H9 (cell line): ENCODE results near the gene LENG9. TPM values are rescaled to one million over a fixed set of nuclear protein-coding genes. Genes with fewer than 3 reads are reported as not detected.

Source experiments
- DNase-seq: peaks from one replicate; pipeline ENCODE4 v3.0.0-alpha.2; 2017
- H2AFZ ChIP-seq: one replicate; pipeline ENCODE4 v1.6.1; 2013; ENCODE audit warnings: mild to moderate bottlenecking, low read length, control low read depth, moderate library complexity
- H2AK5ac ChIP-seq: 2 replicates; pipeline ENCODE4 v1.6.1; 2013; ENCODE audit warnings: low read length, control low read depth, mixed read lengths; ENCODE audit not compliant: insufficient read length
- H2BK120ac ChIP-seq: one replicate; pipeline ENCODE4 v1.6.1; 2013; ENCODE audit warnings: low read depth, mild to moderate bottlenecking, low read length, control low read depth, inconsistent platforms; ENCODE audit not compliant: poor library complexity, severe bottlenecking
- H2BK12ac ChIP-seq: 2 replicates; pipeline ENCODE4 v1.6.1; 2013; ENCODE audit warnings: low read length, control low read depth, mixed read lengths, low read depth; ENCODE audit not compliant: insufficient read length
- H2BK15ac ChIP-seq: 2 replicates; pipeline ENCODE4 v1.6.1; 2013; ENCODE audit warnings: low read depth, low read length, control low read depth
- H2BK20ac ChIP-seq: one replicate; pipeline ENCODE4 v1.6.1; 2013; ENCODE audit warnings: low read depth, mild to moderate bottlenecking, low read length, control low read depth, inconsistent platforms; ENCODE audit not compliant: poor library complexity, severe bottlenecking
- H2BK5ac ChIP-seq: 2 replicates; pipeline ENCODE4 v1.6.1; 2013; ENCODE audit warnings: low read length, control low read depth, mixed read lengths; ENCODE audit not compliant: insufficient read length
- H3K14ac ChIP-seq: 2 replicates; pipeline ENCODE4 v1.6.1; 2013; ENCODE audit warnings: low read length, control low read depth; ENCODE audit not compliant: insufficient read depth
- H3K18ac ChIP-seq: 2 replicates; pipeline ENCODE4 v1.6.1; 2013; ENCODE audit warnings: low read depth, mild to moderate bottlenecking, mixed read lengths, low read length, control low read depth; ENCODE audit not compliant: insufficient read length
- H3K23ac ChIP-seq: 2 replicates; pipeline ENCODE4 v1.6.1; 2013; ENCODE audit warnings: low read length, control low read depth, mixed read lengths, low read depth; ENCODE audit not compliant: insufficient read length
- H3K23me2 ChIP-seq: 2 replicates; pipeline ENCODE4 v1.6.1; 2013; ENCODE audit warnings: low read depth, mild to moderate bottlenecking, mixed read lengths, low read length, control low read depth; ENCODE audit not compliant: insufficient read length, poor library complexity, severe bottlenecking
- H3K27ac ChIP-seq: 2 replicates; pipeline ENCODE4 v1.5.1; 2013; ENCODE audit warnings: low read length, control low read depth, mixed read lengths, low read depth; ENCODE audit not compliant: insufficient read length
- H3K27me3 ChIP-seq: 2 replicates; pipeline ENCODE4 v1.6.1; 2013; ENCODE audit warnings: low read length, control low read depth, inconsistent platforms; ENCODE audit not compliant: insufficient read depth
- H3K4ac ChIP-seq: 2 replicates; pipeline ENCODE4 v1.6.1; 2013; ENCODE audit warnings: low read depth, mild to moderate bottlenecking, control low read depth, inconsistent platforms, low read length, moderate library complexity
- H3K4me1 ChIP-seq: 2 replicates; pipeline ENCODE4 v1.6.1; 2013; ENCODE audit warnings: low read length, control low read depth, inconsistent platforms; ENCODE audit not compliant: insufficient read depth
- H3K4me2 ChIP-seq: 2 replicates; pipeline ENCODE4 v1.6.1; 2013; ENCODE audit warnings: low read length, control low read depth, mixed read lengths; ENCODE audit not compliant: insufficient read length, insufficient read depth
- H3K56ac ChIP-seq: 2 replicates; pipeline ENCODE4 v1.6.1; 2013; ENCODE audit warnings: low read depth, mild to moderate bottlenecking, mixed read lengths, low read length, control low read depth; ENCODE audit not compliant: insufficient read length
- H3K79me1 ChIP-seq: 2 replicates; pipeline ENCODE4 v1.6.1; 2013; ENCODE audit warnings: low read depth, mild to moderate bottlenecking, moderate library complexity, low read length, control low read depth, inconsistent platforms; ENCODE audit not compliant: insufficient read depth, poor library complexity, severe bottlenecking
- H3K79me2 ChIP-seq: 2 replicates; pipeline ENCODE4 v1.6.1; 2013; ENCODE audit warnings: low read length, control low read depth, inconsistent platforms; ENCODE audit not compliant: insufficient read depth
- H3K9ac ChIP-seq: 2 replicates; pipeline ENCODE4 v1.6.1; 2013; ENCODE audit warnings: low read length, control low read depth, mixed read lengths; ENCODE audit not compliant: insufficient read length; ENCODE audit errors: extremely low read depth
- H3K9me3 ChIP-seq: one replicate; pipeline ENCODE4 v1.6.1; 2013; ENCODE audit warnings: low read depth, low read length, inconsistent platforms; ENCODE audit not compliant: control insufficient read depth
- H3T11ph ChIP-seq: one replicate; pipeline ENCODE4 v1.6.1; 2013; ENCODE audit warnings: mild to moderate bottlenecking, low read length, control low read depth, inconsistent platforms
- H4K20me1 ChIP-seq: one replicate; pipeline ENCODE4 v1.6.1; 2013; ENCODE audit not compliant: control insufficient read depth, insufficient read length, insufficient read depth
- H4K5ac ChIP-seq: 2 replicates; pipeline ENCODE4 v1.6.1; 2013; ENCODE audit warnings: low read depth, mild to moderate bottlenecking, mixed read lengths, low read length, control low read depth; ENCODE audit not compliant: insufficient read length
- H4K8ac ChIP-seq: replicated peaks from 2 replicates; pipeline ENCODE4 v1.6.1; 2013; ENCODE audit warnings: low read length, control low read depth, mixed read lengths, low read depth; ENCODE audit not compliant: insufficient read length
- H4K91ac ChIP-seq: 2 replicates; pipeline ENCODE4 v1.6.1; 2013; ENCODE audit warnings: low read depth, mild to moderate bottlenecking, moderate library complexity, mixed read lengths, low read length, control low read depth; ENCODE audit not compliant: insufficient read length
- H3K27ac Mint-ChIP-seq, 3 experiments: 2 replicates in 2 of 3; 3 replicates in 1 of 3; pipeline ENCODE4 v1.8.0; 2020 to 2021; ENCODE audit warnings: mixed read lengths in 3 of 3, mild to moderate bottlenecking in 1 of 3, moderate library complexity in 1 of 3
- H3K27me3 Mint-ChIP-seq: 2 replicates; pipeline ENCODE4 v1.8.0; 2021; ENCODE audit warnings: low read depth, mild to moderate bottlenecking, moderate library complexity, mixed read lengths
- H3K36me3 Mint-ChIP-seq, 3 experiments: 2 replicates in 2 of 3; 3 replicates in 1 of 3; pipeline ENCODE4 v1.8.0; 2020 to 2021; ENCODE audit warnings: low read depth in 3 of 3, mixed read lengths in 3 of 3; ENCODE audit not compliant: insufficient read depth in 1 of 3
- H3K4me1 Mint-ChIP-seq, 2 experiments: 2 replicates each; pipeline ENCODE4 v1.8.0; 2020; ENCODE audit warnings: mixed read lengths in 2 of 2
- H3K4me3 Mint-ChIP-seq, 2 experiments: 2 replicates in 1 of 2; 3 replicates in 1 of 2; pipeline ENCODE4 v1.8.0; 2020 to 2021; ENCODE audit warnings: mild to moderate bottlenecking in 2 of 2, mixed read lengths in 2 of 2, moderate library complexity in 1 of 2
- H3K9me3 Mint-ChIP-seq, 2 experiments: 2 replicates in 1 of 2; 3 replicates in 1 of 2; pipeline ENCODE4 v1.8.0; 2020; ENCODE audit warnings: mild to moderate bottlenecking in 2 of 2, mixed read lengths in 2 of 2, moderate library complexity in 1 of 2
- WGBS: extraction: QIAGEN DNeasy Blood & Tissue Kit; methylation state at CpG from one replicate; pipeline ENCODE4 v1.1.7; 2013; ENCODE audit warnings: missing lambda C conversion rate, low lambda C conversion rate, mixed read lengths; ENCODE audit not compliant: insufficient read length; ENCODE audit errors: extremely low coverage; 5-methylcytosine and 5-hydroxymethylcytosine counted together
- total RNA-seq: library from RNA; stranded (reverse); gene quantifications from 2 replicates; pipeline ENCODE4 v1.2.1, GENCODE V29; 2021
- TF ChIP-seq, protein P1 (sequence below): fragments of 200-600 bp; sonication (generic); conservative IDR thresholded peaks from 3 replicates; pipeline ENCODE4 v1.8.0; 2021; ENCODE audit warnings: antibody characterized with exemption, mild to moderate bottlenecking

Gene LENG9
- total RNA-seq, 1 experiment from 2014 or later = 3.8 TPM

DNA sequence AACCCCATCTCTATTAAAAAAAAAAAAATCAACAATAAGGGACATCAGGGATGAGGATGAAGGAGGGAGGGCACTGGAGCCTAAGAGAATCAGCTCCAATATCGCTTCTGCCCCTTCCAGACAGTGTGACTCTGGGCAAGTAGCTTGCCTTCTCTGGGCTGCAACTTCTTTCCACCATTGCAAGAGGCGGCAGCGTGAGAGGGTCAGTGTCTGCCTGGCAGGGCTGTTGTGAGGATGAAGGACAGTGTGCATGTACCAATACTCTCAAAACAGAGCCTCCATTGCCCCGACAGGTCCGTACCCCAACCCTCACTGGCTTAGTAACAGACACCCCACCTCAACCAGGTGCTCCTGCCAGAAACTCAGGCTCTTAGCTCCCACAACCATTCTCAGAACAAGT, 29.9 kb downstream of the LENG9 start:
- H3K56ac ChIP-seq = no peak overlapping the region
- TF ChIP-seq, protein P1, sequence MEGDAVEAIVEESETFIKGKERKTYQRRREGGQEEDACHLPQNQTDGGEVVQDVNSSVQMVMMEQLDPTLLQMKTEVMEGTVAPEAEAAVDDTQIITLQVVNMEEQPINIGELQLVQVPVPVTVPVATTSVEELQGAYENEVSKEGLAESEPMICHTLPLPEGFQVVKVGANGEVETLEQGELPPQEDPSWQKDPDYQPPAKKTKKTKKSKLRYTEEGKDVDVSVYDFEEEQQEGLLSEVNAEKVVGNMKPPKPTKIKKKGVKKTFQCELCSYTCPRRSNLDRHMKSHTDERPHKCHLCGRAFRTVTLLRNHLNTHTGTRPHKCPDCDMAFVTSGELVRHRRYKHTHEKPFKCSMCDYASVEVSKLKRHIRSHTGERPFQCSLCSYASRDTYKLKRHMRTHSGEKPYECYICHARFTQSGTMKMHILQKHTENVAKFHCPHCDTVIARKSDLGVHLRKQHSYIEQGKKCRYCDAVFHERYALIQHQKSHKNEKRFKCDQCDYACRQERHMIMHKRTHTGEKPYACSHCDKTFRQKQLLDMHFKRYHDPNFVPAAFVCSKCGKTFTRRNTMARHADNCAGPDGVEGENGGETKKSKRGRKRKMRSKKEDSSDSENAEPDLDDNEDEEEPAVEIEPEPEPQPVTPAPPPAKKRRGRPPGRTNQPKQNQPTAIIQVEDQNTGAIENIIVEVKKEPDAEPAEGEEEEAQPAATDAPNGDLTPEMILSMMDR = no peak
- no peak overlapping the region for H2AFZ ChIP-seq
- no peak overlapping the region for H3K14ac ChIP-seq
- no peak overlapping the region for H3K18ac ChIP-seq
- H3K9me3 Mint-ChIP-seq = no peaks in the 10 kb centered on the region
- no peak overlapping the region for H2BK20ac ChIP-seq
- H3K79me2 ChIP-seq = no peaks in the 10 kb centered on the region
- H3K23me2 ChIP-seq = peaks cover 3% of the 10 kb centered on the region
- H3K79me1 ChIP-seq = no peaks in the 10 kb centered on the region
- no peak overlapping the region for H2BK120ac ChIP-seq
- no peak overlapping the region for H3K23ac ChIP-seq
- H3K27ac ChIP-seq = no peak overlapping the region
- H3K27me3 ChIP-seq = no peaks in the 10 kb centered on the region
- H3K27me3 Mint-ChIP-seq = peaks cover 40% of the 10 kb centered on the region
- H2BK15ac ChIP-seq = no peak overlapping the region
- H2BK5ac ChIP-seq = no peak overlapping the region
- H3T11ph ChIP-seq = no peak overlapping the region
- H3K27ac Mint-ChIP-seq = peak overlapping the region in 1 of 3 experiments; percentile 75; a peak in 2 of 7 replicates
- H3K4ac ChIP-seq = no peak overlapping the region
- WGBS = no CpG with 5 or more reads among the region's 5 CpGs
- no peaks in the 10 kb centered on the region for H3K9me3 ChIP-seq
- H2AK5ac ChIP-seq = no peak overlapping the region
- H4K20me1 ChIP-seq = no peaks in the 10 kb centered on the region
- no peak overlapping the region for H4K8ac ChIP-seq
- peaks cover 37 to 50% of the 10 kb centered on the region in 2 experiments for H3K4me1 Mint-ChIP-seq
- no peak overlapping the region for H4K5ac ChIP-seq
- DNase-seq = no peak
- no peak overlapping the region for H2BK12ac ChIP-seq
- no peak overlapping the region for H4K91ac ChIP-seq
- H3K4me2 ChIP-seq = no peak overlapping the region
- H3K4me3 Mint-ChIP-seq = no peak overlapping the region
- peaks cover 5% of the 10 kb centered on the region; the same call in 1 of the 2 replicates for H3K4me1 ChIP-seq
- peaks cover 0 to 27% (median 19%) of the 10 kb centered on the region in 3 experiments; a peak in 5 of 7 replicates for H3K36me3 Mint-ChIP-seq
- no peak overlapping the region for H3K9ac ChIP-seq
